Measurements from ENCODE around the gene OPRL1. TPM values are rescaled to one million over a fixed set of nuclear protein-coding genes. Genes with fewer than 3 reads are reported as not detected.

OPRL1 gene
- total and polyA plus RNA-seq, 2 of the 8 experiments (the other 6 are each of a cell fraction or from before 2014, with no cell fraction given): 0.63 to 0.98 TPM

- no peak for TF ChIP-seq CHD7 (IDR thresholded peaks at IDR 0.05; ENCODE audit: insufficient replicate concordance, low read length)
- TF ChIP-seq BRCA1 (IDR thresholded peaks at IDR 0.05; ENCODE audit: low read depth, low read length): no peak
- TF ChIP-seq CHD2 (IDR thresholded peaks at IDR 0.05; ENCODE audit: low read length): no peak
- TF ChIP-seq PHF8 (conservative IDR thresholded peaks at IDR 0.05; ENCODE audit: low read depth, low read length): no peak
- no peak for TF ChIP-seq TAF7 (optimal IDR thresholded peaks at IDR 0.05; ENCODE audit: borderline replicate concordance, low read depth, low read length)
- no peak for TF ChIP-seq ZNF274 (IDR thresholded peaks at IDR 0.05; ENCODE audit: borderline replicate concordance, extremely low read depth, low read length)
- no peak for TF ChIP-seq TCF12 (IDR thresholded peaks at IDR 0.05; ENCODE audit: low read depth, low read length)
Observed at GRCh38 chr20:64115171-64115911, 35.5 kb downstream of the OPRL1 start (continued).
